COLO668 (cell line): Measurements from ENCODE around the gene CST2.
"Not testable (repeated sequence)": the region's sequence is repeated elsewhere in the genome, so short reads cannot be mapped to it uniquely, and the experiment has no call there.

ENCODE experiments used
- DNase-seq: peaks from one replicate; lab custom pipeline; 2025; ENCODE audit not compliant: unreplicated experiment; lab: John Stamatoyannopoulos, UW

CST2 gene

DNA sequence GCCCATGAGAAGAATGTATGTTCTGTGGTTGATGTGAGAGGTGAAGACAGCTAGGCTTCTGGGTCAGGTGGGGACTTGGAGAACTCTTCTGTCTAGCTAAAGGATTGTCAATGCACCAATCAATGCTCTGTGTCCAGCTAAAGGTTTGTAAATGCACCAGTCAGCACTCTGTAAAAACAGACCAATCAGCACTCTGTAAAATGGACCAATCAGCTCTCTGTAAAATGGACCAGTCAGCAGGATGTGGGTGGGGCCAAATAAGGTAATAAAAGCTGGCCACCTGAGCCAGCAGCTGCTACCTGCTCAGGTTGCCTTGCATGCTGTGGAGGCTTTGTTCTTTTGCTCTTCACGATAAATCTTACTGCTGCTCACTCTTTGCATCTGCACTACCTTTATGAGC lies 15.0 kb downstream of the CST2 start:
- not testable (repeated sequence) for DNase-seq

DNA sequence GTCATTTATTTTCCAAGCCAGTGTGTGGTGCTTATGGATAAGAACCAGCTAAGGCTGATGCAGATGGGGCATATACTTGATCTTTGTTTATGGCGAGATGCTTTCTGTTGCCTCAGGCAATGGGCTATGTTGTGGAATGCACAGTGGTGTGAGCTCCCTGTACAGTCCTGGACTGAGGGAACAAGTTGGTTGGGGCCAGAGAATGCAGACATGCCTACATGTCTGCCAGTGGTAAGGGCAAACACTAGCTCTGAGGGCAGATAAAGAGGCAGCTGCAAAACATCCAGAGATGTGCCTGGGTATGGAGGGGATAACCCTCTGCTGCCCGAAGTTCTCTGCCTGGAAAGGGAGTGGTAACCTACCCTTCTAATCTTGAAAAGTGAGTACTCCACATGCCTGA lies 16.2 kb downstream of the CST2 start:
- not testable (repeated sequence) for DNase-seq

DNA sequence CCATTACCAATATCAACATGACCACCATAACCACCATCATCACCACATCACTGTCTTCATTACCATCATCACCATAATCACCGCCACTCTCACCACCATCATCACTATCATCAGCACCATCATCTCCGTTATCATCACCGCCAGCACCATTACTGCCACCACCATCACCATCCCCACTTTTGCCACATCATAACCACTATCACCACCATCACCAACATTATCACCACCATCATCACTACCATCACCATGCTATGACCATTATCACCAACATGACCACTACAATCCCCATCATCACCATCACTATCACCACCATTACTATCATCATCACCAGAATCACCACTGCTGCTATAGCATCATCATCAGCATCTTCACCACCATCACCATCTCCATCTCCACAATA lies 25.7 kb downstream of the CST2 start:
- DNase-seq: no peak

DNA sequence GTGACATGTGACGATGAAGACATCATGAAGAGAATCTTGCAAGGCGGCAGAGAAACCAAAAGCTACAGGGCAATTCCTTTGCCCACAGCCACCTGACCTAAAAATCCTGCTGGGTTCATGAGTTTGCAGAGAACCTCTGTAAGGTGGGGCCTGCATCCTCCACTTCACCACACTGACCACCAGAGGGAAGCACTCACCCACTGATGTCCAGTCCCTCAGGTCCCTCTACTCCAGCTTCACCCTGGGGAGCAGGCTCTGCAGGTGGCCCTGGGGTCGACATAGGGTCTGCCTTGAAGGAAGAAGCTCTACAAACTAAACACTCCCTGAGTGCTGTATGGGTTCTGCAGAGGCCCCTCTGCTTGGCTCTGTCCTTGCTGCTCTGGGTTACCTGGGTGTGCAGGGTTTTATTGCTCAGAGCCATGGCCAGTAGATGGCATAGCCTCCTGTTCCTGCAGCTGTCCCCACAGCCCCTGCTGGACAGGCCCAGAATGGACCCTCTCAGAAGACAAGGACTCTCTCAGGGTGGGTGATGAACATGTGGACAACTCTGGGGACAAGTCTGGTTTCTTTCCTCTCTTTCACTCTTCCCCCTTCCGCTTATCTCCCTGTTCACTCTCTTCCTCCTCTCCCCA lies 27.2 kb downstream of the CST2 start:
- DNase-seq: peak; percentile 14

DNA sequence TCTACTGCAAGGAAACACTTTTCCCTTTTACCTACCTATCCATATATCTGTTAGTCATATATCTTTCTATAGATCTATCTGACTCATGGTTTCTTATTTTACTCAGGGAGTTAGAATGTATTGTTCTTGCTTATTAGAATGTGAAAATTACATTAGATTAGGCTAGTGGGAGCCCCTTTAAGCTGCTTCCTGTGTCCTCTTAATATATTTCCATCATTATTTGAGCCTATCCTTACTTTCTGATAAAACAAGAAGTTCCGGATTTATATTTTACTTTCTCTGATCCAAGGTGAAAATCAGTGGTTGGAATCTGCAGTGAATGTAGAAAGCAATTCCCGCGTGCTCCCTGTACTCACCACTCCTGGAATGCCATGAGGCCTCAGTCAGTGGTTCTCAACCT lies 31.0 kb downstream of the CST2 start:
- DNase-seq: no peak

DNA sequence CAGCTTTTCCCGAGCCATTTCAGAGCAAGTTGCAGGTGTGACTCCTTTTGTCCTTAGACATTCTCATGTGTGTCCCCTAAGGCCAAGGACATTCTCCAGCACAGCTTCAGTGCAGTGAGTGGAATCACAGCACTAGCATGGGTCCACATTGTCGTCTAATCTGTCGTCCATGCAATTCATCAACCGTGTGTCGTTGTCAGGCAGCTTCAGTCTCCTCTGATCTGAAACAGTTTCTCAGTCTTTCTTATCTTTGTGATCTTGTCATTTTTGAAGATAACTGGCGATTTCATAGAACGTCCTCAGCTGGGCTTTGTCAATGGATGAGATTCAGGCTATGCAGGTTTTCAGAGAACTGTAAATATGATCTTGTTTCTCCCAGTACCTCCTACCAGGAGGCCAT lies 31.7 kb downstream of the CST2 start:
- DNase-seq: no peak

DNA sequence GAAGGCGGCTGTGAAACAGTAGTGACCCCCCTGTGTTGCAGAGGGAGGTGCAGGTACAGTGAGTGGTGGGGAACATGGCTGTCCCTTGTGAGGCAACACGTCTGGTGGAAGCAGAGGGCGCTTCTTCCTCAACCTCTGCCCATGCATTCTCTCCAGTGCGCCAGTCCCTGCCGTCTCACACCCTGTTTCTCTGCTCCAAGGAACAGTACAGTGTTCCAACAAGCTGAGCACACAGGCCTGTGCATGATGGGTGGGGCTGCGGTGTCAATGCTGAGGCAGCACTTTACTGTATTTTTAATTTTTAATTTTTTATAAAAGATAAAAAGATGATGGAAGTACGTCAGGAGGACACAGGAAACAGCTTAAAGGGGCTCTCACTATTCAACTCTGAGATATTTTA lies 32.5 kb downstream of the CST2 start:
- DNase-seq: no peak

DNA sequence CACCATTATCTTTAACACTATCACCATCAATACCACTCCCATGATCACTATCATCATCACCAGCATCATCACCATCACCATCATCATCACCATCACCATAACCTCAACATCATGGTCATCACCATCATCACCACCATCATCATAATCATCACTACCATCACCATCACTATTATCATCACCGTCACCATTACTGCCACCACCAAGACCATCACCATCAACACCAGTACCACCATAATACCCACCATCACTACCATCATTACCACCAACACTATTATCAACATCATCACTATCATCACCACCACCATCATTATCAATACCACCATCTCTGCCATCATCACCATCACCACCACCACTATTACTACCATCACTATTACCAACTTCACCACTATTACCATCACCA lies 43.1 kb downstream of the CST2 start:
- DNase-seq: no peak

DNA sequence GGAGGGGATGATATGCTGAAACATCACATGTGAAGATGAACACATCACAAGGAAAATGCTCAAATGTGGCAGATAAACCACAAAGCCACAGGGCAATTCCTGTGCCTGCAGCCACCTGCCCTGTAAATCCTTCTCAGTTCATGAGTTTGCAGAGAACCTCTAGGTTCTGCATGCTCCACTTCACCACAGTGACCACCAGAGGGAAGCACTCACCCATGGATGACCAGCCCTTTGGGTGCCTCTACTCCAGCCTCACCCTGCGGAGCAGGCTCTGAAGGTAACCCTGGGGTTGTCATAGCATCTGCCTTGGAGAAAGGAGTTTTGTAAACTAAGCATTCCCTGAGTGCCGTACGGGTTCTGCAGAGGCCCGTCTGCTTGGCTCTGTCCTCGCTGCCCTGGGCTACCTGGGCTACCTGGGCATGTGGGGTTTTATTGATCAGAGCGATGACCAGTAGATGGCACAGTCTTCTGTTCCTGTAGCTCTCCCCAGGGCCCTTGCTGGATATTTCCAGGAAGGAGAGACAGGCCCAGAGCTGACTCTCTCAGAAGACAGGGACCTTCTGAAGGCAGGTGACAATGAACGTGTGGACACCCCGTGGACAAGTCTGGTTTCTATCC lies 44.1 kb downstream of the CST2 start:
- peak; percentile 15 for DNase-seq

DNA sequence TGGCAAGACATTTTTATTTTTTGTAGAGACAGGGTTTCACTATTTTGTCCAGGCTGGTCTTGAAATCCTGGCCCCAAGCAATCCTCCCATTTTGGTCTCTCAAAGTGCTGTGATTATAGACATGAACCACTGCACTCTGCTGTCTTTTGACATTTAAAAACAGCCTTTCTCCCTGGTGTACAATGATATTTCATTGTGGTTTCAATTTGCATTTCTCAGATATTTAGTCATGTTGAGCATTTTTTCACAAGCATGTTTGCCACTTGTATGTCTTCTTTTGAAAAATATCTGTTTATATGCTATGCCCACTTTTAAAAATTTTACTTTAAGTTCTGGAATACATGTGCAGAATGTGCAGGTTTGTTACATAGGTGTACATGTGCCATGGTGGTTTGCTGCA lies 47.9 kb downstream of the CST2 start:
- not testable (repeated sequence) for DNase-seq

DNA sequence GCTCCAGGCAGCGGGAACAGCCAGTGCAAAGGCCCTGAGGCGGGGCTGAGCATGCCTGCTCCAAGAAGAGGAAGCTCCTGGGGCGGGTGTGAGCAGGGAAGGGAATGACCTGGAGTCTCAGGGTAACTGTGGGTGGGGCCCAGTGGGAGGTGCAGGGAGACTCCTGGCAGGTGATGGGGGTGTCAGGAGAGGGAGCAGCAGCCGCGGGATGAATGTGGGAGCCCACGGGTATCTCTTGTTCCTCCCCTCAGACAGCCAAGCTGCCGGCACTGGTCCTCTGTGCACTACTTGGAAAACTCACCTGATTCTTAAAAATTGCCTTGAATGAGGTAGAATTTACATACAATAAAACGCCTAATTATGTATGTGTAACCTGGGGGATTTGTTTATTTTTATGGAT lies 49.1 kb downstream of the CST2 start:
- not testable (repeated sequence) for DNase-seq

DNA sequence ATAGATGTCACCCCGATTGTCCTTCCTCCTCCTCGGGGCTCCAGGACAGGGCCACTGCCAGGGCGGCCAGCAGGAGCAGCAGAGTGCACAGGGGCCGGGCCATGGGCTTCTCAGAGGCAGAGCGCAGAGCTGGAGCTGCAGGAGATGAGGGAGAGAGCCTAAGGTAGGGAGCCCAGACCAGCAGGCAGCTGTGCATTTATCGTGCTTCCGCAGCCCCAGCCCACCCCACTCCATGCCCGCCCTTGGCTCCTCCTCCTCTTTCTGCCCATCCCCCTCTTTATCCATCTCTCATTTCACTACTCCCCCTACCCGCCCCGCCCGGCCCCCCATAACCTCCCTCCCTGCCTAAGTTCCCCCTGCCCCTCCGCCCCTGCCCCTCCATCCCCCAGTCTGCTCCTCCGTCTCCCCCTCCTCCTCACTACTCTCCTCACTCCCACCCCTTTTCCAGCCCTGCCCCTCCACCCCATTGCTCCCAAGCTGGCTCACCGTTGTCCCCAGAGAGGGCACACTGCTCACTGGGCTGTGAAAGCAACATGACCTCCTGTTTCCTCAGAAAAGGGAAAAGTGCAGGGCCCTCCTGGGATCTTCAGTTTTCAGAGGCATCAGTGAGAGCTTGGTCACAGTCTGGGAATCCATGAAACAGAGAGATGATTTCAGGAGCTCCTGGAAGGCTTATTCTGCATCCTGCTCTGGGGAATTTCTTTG lies 50.3 kb downstream of the CST2 start:
- no peak for DNase-seq

DNA sequence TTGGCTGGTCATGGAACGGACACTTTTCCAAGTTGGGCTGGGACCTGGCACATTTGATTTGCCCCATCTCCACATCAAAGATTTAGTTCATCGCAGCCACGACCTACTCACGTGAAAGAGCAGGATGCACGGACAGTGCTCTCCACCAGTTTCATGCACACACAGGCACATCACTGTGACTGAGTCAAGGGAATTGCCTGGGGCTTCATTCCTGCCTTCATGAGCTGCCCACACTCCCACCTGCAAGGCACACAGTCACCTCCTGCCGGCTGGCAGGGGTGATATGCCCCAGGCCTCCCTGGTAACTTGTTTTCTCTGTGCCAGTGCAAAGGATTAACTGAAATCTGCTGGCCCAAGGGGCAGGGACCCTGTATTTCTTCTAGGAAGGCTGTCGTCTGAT lies 52.4 kb downstream of the CST2 start:
- DNase-seq: no peak
